Measurements from ENCODE around the gene NTM.

DNA sequence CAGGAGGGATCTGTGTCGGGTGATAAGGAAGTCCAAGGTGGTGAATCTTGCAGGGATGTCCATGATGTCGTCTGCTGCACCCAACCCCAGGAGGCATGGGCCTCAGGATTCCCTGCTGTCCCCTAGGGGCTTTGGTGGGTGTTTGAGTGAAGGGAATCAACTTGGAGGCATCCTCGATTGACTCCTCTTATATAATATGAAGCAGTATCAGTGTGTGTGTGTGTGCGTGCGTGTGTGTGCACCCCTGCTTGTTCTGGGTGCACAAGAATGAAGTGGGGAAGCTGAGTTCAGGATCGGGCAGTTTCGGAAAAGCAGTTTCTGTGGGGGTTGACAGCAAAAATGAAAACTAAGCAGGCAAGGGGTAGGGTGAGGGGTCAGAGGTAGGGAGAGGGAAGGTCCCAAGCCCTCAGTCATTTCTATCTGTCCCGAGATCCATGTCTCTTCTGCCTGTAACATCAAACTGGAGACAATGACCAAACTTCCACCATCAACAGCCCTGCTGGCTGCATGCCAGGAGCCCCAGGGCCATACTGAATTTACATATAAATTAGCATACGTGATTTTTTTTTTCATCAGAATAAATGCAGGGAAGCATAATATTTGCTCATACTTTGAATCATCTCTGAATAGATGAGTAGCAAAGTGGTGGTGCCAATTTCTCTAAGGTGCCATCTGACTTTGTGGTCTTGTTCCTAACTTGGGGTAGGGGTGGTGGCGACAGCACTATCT lies 2.0 kb downstream of the NTM start:
- no peak for TF ChIP-seq POLR2A (IDR thresholded peaks at IDR 0.05)
- TF ChIP-seq, protein P1, sequence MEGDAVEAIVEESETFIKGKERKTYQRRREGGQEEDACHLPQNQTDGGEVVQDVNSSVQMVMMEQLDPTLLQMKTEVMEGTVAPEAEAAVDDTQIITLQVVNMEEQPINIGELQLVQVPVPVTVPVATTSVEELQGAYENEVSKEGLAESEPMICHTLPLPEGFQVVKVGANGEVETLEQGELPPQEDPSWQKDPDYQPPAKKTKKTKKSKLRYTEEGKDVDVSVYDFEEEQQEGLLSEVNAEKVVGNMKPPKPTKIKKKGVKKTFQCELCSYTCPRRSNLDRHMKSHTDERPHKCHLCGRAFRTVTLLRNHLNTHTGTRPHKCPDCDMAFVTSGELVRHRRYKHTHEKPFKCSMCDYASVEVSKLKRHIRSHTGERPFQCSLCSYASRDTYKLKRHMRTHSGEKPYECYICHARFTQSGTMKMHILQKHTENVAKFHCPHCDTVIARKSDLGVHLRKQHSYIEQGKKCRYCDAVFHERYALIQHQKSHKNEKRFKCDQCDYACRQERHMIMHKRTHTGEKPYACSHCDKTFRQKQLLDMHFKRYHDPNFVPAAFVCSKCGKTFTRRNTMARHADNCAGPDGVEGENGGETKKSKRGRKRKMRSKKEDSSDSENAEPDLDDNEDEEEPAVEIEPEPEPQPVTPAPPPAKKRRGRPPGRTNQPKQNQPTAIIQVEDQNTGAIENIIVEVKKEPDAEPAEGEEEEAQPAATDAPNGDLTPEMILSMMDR (IDR thresholded peaks at IDR 0.05), result no peak
